CD14-positive monocyte (primary cell): ENCODE results near the gene IRAK1. TPM values are rescaled to one million over a fixed set of nuclear protein-coding genes. Genes with fewer than 3 reads are reported as not detected.

ENCODE experiments used
- DNase-seq, 3 donors: peaks; one replicate each; pipeline ENCODE4 v3.0.0-alpha.2; 2011 to 2022
- H2AFZ ChIP-seq: 2 replicates; pipeline ENCODE4 v1.6.0; 2012; ENCODE audit warnings: mild to moderate bottlenecking, low read depth, low read length, inconsistent platforms; ENCODE audit not compliant: insufficient read depth, poor library complexity, severe bottlenecking
- H3K27ac ChIP-seq, 2 donors: 1 replicate in 1 of 2; 2 replicates in 1 of 2; pipeline ENCODE4 v1.5.1; 2012 to 2013; ENCODE audit warnings: low read length in 2 of 2, control low read depth in 1 of 2, inconsistent platforms in 1 of 2, low read depth in 1 of 2, mild to moderate bottlenecking in 1 of 2
- H3K27me3 ChIP-seq, 2 donors: one replicate each; pipeline versions ENCODE4 v1.6.0 to v1.6.1; 2011 to 2013; ENCODE audit warnings: low read length in 2 of 2; ENCODE audit not compliant: control insufficient read depth in 2 of 2, insufficient read depth in 2 of 2
- H3K36me3 ChIP-seq, 2 donors: replicated peaks in 1 of 2; 1 replicate in 1 of 2; 2 replicates in 1 of 2; pipeline versions ENCODE4 v1.5.1 to v1.6.1; 2012 to 2013; ENCODE audit warnings: low read length in 2 of 2, control low read depth in 1 of 2, inconsistent platforms in 1 of 2, mild to moderate bottlenecking in 1 of 2; ENCODE audit not compliant: insufficient read depth in 2 of 2, control insufficient read depth in 1 of 2
- H3K4me1 ChIP-seq, 2 donors: 1 replicate in 1 of 2; 2 replicates in 1 of 2; pipeline versions ENCODE4 v1.5.1 to v1.6.1; 2012 to 2013; ENCODE audit warnings: low read length in 2 of 2, control low read depth in 1 of 2, inconsistent platforms in 1 of 2, mild to moderate bottlenecking in 1 of 2, moderate library complexity in 1 of 2; ENCODE audit not compliant: insufficient read depth in 2 of 2, control insufficient read depth in 1 of 2
- H3K4me2 ChIP-seq: replicated peaks from 2 replicates; pipeline ENCODE3; 2012; ENCODE audit warnings: low read length, moderate library complexity, mild to moderate bottlenecking; ENCODE audit not compliant: poor library complexity, severe bottlenecking; ENCODE audit errors: extremely low read depth
- H3K4me3 ChIP-seq, 3 experiments: fragments of 200-600 bp in 1 of 3; sonication (generic) in 1 of 3; replicated peaks in 1 of 3; 1 replicate in 2 of 3; 2 replicates in 1 of 3; pipeline ENCODE4 v1.5.1; 2011 to 2013; ENCODE audit warnings: low read length in 3 of 3, mild to moderate bottlenecking in 3 of 3, control low read depth in 2 of 3, low read depth in 2 of 3, inconsistent platforms in 1 of 3, moderate library complexity in 1 of 3
- H3K79me2 ChIP-seq: 2 replicates; pipeline ENCODE4 v1.6.0; 2012; ENCODE audit warnings: mild to moderate bottlenecking, control low read depth, inconsistent platforms, low read length, moderate library complexity; ENCODE audit not compliant: insufficient read depth
- H3K9ac ChIP-seq: 2 replicates; pipeline ENCODE4 v1.6.0; 2017; ENCODE audit warnings: low read length, mild to moderate bottlenecking; ENCODE audit not compliant: insufficient read depth, poor library complexity, severe bottlenecking
- H3K9me3 ChIP-seq, 2 donors: replicated peaks in 1 of 2; 1 replicate in 1 of 2; 2 replicates in 1 of 2; pipeline versions ENCODE4 v1.5.1 to v1.6.1; 2012 to 2013; ENCODE audit warnings: low read length in 2 of 2, control low read depth in 1 of 2; ENCODE audit not compliant: control insufficient read depth in 1 of 2, insufficient read depth in 1 of 2
- H4K20me1 ChIP-seq: 2 replicates; pipeline ENCODE4 v1.6.0; 2012; ENCODE audit warnings: mild to moderate bottlenecking, low read length, control low read depth, moderate library complexity; ENCODE audit not compliant: insufficient read depth
- H3K27ac Mint-ChIP-seq, 7 donors: one replicate each; pipeline ENCODE4 v1.8.0; 2020; ENCODE audit warnings: mild to moderate bottlenecking in 7 of 7, mixed read lengths in 7 of 7, moderate library complexity in 6 of 7, inconsistent platforms in 2 of 7
- H3K27me3 Mint-ChIP-seq, 3 donors: one replicate each; pipeline ENCODE4 v1.8.0; 2021 to 2022; ENCODE audit warnings: low read depth in 3 of 3, mild to moderate bottlenecking in 3 of 3, mixed read lengths in 3 of 3, moderate library complexity in 3 of 3, inconsistent platforms in 1 of 3
- H3K36me3 Mint-ChIP-seq, 2 donors: one replicate each; pipeline ENCODE4 v1.8.0; 2020; ENCODE audit warnings: mixed read lengths in 2 of 2, inconsistent platforms in 1 of 2, mild to moderate bottlenecking in 1 of 2
- H3K4me1 Mint-ChIP-seq: one replicate; pipeline ENCODE4 v1.8.0; 2020; ENCODE audit warnings: mild to moderate bottlenecking, mixed read lengths
- H3K4me3 Mint-ChIP-seq, 2 donors: one replicate each; pipeline ENCODE4 v1.8.0; 2020; ENCODE audit warnings: mild to moderate bottlenecking in 2 of 2, mixed read lengths in 2 of 2, moderate library complexity in 1 of 2
- H3K9me3 Mint-ChIP-seq, 7 donors: one replicate each; pipeline ENCODE4 v1.8.0; 2020 to 2022; ENCODE audit warnings: mixed read lengths in 7 of 7, mild to moderate bottlenecking in 6 of 7, moderate library complexity in 6 of 7, inconsistent platforms in 2 of 7
- CTCF ChIP-seq: fragments of 200-600 bp; IDR thresholded peaks from one replicate; pipeline ENCODE4 v1.8.0; 2022; ENCODE audit warnings: antibody characterized with exemption, mild to moderate bottlenecking
- WGBS: methylation state at CpG from one replicate; pipeline ENCODE4 v1.1.5; 2013; ENCODE audit warnings: missing lambda C conversion rate; ENCODE audit not compliant: insufficient coverage; 5-methylcytosine and 5-hydroxymethylcytosine counted together
- intact Hi-C, 2 donors: fragments of 100-400 bp; cut with micrococcal nuclease; formaldehyde crosslinking; loops; one replicate each; pipeline versions ENCODE4 v1.15.0 to v1.15.1; 2023
- polyA plus RNA-seq, 3 donors: library from polyadenylated mRNA; depleted of rRNA in 1 of 3; unstranded in 2 of 3; stranded (reverse) in 1 of 3; fragments of 300-500 nt in 2 of 3; fragments of >200 nt in 1 of 3; fragmentation: Illumina TruSeq in 2 of 3; gene quantifications; 1 replicate in 2 of 3; 2 replicates in 1 of 3; pipeline ENCODE4 v1.2.3, GENCODE V29; 2012 to 2021

The IRAK1 gene
- polyA plus RNA-seq, 3 donors: 47.8 to 109 (median 49.5) TPM

- H3K27ac ChIP-seq: peak overlapping the region in 1 of 2 donors; percentile 49
- H3K36me3 Mint-ChIP-seq: peaks cover 37 to 39% of the 10 kb centered on the region in 2 donors
- no peak overlapping the region for H3K9ac ChIP-seq
- H2AFZ ChIP-seq: no peak overlapping the region
- peaks cover 0 to 30% of the 10 kb centered on the region in 2 donors for H3K27me3 ChIP-seq
- intact Hi-C loops: loop anchor here in 1 of 2 donors (5.0 kb wide), 1 partner anchor 40 kb away; the partner anchor contains the start of gene MECP2
- no peak overlapping the region for H3K4me3 Mint-ChIP-seq
- H3K9me3 Mint-ChIP-seq: peaks cover 0 to 5% (median 0%) of the 10 kb centered on the region in 7 donors
- no peak for TF ChIP-seq CTCF
- WGBS: no CpG with 5 or more reads among the region's 8 CpGs
- H3K36me3 ChIP-seq: peaks cover 10 to 29% of the 10 kb centered on the region in 2 donors
- H3K4me3 ChIP-seq: no peak overlapping the region
- H3K27me3 Mint-ChIP-seq: peaks cover 0 to 29% (median 0%) of the 10 kb centered on the region in 3 donors
- peaks cover 40% of the 10 kb centered on the region for H3K4me1 Mint-ChIP-seq
- H4K20me1 ChIP-seq: peaks cover 61% of the 10 kb centered on the region
- H3K4me1 ChIP-seq: peaks cover 8 to 20% of the 10 kb centered on the region in 2 donors
- peak overlapping the region in 6 of 7 donors; percentile 55 to 88 (median 67) for H3K27ac Mint-ChIP-seq
- no peaks in the 10 kb centered on the region for H3K9me3 ChIP-seq
- no peak overlapping the region for H3K4me2 ChIP-seq
- H3K79me2 ChIP-seq: peaks cover 44% of the 10 kb centered on the region
- DNase-seq: peak; percentile 63 to 84 (median 77)
These were observed 37.1 kb upstream of the IRAK1 start for GRCh38 chrX:154056770-154057241.

- Histone ChIP-seq H3K9me3 (no peaks in the 10 kb centered on the region), H2AFZ (no peak overlapping the region), H3K27ac (no peak overlapping the region), H3K27me3 (peaks cover 0 to 14% of the 10 kb centered on the region in 2 donors), H3K36me3 (peaks cover 22 to 55% of the 10 kb centered on the region in 2 donors), H3K4me3 (no peak overlapping the region), H3K4me2 (no peak overlapping the region), H3K9ac (no peak overlapping the region), H3K79me2 (peaks cover 40% of the 10 kb centered on the region), H3K4me1 (peaks cover 0 to 2% of the 10 kb centered on the region in 2 donors), H4K20me1 (peaks cover 56% of the 10 kb centered on the region)
- H3K27ac Mint-ChIP-seq: peak overlapping the region in 6 of 7 donors; percentile 5 to 90 (median 73)
- intact Hi-C loops: loop anchor here in 1 of 2 donors (5.0 kb wide), 1 partner anchor 39 kb away; no protein-coding TSS in a partner anchor
- H3K36me3 Mint-ChIP-seq: peaks cover 49 to 50% of the 10 kb centered on the region in 2 donors
- no peak overlapping the region for H3K4me3 Mint-ChIP-seq
- peaks cover 11% of the 10 kb centered on the region for H3K4me1 Mint-ChIP-seq
- H3K9me3 Mint-ChIP-seq: peaks cover 0 to 2% (median 0%) of the 10 kb centered on the region in 7 donors
- peak; percentile 70 for TF ChIP-seq CTCF
- WGBS: 0% methylated on average over 1 of the region's 8 CpGs
- peaks cover 0 to 39% (median 3%) of the 10 kb centered on the region in 3 donors for H3K27me3 Mint-ChIP-seq
- peak; percentile 47 to 57 (median 57) for DNase-seq
These were observed 31.6 kb upstream of the IRAK1 start for GRCh38 chrX:154051201-154051810.
